Midbrain (tissue), 1 donor: ENCODE results near the gene HCN4.

Source experiments
- DNase-seq: peaks from one replicate; lab custom pipeline; 2025; lab: John Stamatoyannopoulos, UW

HCN4 gene

DNA sequence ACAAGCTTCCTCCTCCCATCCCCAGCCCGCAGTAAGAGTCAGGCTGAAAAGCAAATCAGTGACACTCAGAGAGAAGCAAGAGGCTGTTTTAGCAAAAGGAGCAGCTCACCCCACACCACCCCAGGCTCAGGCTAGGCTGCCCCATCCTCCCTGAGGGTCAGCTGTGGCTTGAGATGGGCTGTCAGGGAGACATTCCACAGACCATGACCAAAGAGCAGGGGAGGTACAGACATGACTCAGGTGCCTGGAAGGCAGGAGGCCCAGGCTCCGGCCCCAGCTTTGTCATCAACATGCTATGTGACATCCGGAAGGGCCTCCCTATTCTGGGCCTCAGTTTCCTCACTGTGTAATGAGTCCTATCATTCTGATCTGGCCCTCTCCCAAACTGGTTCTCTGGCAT, 24.7 kb downstream of the HCN4 start:
- DNase-seq = no peak

DNA sequence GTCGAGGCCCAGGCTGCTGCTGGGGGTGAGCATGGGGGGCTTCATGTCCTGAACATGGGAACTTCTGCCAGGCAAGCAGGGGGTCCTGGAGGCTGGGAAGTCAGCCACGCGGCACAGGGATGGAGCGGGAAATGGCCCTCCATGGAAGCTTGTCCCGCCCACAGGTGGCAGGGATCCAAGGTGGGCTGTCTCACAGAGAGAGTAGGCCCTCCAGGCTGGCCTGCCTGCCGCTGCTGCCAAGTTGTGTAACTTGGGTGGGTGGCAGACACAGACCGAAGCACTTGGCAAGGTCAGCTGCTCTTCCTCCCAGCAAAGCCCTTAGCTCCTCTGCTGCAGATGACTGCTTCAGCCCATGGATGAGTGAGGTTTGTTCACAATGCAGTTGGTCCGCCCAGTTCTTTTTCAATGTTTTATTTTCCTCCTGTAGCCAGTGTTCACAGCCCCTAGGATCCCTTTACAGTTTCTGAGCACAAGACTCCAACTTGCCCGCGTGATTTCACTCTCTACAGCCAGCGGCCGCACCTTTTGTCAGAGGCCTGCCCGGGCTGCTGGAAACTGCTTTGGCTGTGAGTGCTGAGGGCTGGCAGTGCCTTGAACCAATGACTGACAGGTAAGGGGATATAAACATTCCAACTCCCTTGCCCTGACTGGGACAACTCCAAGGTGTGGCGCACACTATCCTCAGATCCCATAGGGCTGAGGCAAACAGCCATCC, 26.7 kb downstream of the HCN4 start:
- DNase-seq = no peak

DNA sequence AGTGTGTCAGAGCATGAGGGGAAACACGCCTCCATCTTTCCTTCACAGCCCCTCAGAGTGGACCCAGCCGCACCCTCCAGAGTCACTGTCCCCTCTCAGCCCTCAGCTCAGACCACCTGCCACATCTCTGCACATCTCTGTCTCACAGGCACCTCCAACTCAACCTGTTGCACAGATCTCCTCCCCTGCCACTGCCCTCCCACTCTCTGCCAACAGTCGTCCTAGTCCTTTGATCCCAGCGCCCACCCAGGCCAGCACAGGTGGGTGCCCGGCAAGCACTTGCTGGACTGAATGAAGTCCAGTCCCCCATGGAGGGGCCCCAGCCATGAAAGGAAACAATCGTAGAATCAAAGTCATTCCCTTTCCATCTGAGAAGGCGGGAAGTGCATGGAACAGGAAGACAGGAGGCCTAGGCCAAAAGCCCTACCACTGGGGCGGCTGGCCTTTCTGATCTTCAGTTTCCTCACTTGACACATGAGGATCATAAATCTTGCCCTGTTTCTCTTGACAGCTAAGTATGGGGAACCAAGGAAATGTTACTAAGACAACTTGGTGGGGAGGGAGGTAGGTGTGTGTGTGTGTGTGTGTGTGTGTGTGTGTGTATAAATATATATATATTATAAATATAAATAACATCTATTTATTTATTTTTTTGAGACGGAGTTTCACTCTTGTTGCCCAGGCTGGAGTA, 28.1 kb downstream of the HCN4 start:
- DNase-seq = no peak

GRCh38 chr15:73338606-73339374, 30.0 kb downstream of the HCN4 start:
- no peak for DNase-seq

DNA sequence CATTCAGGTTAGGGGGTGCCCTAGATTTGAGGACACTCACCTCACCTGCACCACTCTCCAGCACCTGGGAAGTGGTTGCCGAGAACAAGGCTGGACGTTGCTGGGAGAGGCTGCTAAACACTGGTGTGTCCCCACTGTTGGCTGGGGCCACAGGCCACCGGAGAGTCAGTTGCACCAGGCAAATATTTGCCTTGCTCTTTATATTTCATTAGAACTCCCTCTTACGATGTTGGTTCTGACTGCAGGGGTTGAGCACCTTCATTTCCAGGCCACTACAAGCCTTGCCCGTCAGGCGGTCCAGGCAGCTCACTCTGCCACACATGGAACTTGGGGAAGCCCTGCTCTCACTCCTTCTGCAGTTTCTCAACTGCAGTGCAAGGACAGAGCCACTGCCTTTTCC, 30.7 kb downstream of the HCN4 start:
- no peak for DNase-seq

DNA sequence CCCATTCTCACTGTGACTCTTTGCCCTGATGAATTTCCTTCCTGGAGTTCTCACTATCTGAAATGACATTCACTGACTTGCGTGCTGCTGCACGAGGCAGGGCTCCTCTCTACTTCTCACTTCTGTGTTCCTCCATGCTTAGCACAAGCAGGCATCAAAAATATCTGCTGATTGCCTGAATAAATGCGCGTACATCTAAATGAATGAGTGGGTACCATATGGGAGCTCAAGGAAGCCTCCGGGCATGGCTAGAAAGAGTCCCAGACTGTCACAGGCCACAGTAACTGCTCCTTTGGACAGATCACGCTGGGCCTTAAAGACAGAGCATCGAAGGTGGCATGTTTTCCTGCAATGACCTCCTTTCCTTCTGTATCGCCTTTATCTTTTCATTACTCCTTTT, 31.6 kb downstream of the HCN4 start:
- DNase-seq = no peak

DNA sequence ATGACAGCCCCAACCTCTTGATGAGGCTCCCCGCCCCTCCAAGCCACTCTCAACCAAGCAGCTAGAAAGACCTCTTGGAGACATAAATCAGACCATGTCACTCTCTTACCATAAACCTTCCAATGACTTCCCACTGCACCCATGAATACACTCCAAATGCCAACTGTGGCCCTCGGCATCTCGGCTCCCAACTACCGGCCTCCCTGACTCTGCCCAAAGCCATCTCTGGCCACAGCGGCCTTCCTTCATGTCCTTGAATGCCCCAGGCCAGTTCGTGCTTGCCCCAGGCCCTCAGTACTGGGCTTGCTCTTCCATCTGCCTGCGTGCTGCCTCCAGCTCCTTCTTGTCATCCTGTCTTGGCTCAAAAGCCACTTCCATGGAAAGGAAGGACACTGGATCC, 32.0 kb downstream of the HCN4 start:
- DNase-seq = no peak

DNA sequence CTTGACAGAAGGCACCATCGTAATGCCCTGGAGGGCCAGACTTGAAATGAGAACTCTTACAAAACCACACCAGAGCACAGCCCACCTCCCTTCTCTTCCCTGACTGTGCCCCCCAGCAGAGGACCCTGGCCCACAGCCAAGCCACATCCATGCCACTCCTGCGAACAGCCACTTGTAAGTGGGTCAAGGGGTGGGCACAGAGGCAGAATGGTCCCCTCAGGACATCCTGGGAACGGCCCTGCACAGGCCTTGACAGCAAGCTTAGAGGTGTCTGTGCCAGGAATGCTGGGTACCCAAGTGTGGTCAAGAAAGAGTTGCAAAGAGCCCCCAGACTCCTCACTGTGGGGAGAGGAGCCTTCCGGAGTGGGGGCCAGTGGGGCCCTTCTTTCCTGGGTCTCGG, 33.3 kb downstream of the HCN4 start:
- DNase-seq = no peak

GRCh38 chr15:73335026-73335425, 33.7 kb downstream of the HCN4 start:
- no peak for DNase-seq

GRCh38 chr15:73334086-73334485, 34.7 kb downstream of the HCN4 start:
- DNase-seq = no peak

- DNase-seq = no peak
These were observed 35.8 kb downstream of the HCN4 start for GRCh38 chr15:73333001-73333400.

DNA sequence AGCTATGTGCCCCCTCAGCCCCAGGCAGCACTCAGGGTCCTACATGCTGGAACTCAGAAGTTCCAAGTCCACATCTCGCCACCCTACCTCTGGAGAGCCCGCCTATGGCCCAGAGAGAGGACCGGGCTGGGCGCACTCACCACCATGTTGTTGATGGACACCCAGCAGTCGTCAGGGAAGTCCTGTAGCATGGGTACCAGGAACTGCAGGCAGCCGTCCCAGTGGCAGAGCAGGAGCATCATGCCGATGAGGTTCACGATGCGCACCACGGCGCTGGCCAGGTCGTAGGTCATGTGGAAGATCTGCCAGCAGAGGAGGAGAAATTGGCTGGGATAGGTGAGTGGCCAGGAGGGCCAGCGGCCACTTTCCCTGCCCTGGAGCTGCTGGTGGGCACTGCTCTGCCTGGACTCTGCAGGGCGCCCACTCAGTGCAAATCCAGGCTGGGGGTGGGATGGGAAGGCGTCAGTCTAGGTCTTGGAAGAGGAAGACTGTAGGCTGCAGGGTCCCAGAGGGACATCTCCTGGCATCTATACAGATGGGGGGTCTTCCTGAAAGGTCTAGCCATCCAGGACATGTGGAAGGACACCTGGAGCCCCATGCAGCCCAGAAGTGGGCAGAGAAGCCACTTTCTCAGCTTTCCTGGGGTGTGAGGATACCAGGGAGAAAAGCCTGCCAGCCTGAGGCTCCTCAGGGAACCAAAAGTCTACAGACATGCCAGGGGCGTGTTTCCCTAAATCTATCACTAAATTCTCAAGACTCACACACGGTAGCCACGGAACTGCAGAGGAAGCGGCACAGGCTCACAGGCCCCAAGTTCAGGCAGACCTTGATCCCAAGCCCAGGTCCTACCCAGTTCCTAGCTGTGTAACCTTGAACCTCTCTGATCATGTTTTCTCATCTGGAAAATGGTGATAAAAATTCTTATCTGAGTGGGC, 36.5 kb downstream of the HCN4 start:
- no peak for DNase-seq

DNA sequence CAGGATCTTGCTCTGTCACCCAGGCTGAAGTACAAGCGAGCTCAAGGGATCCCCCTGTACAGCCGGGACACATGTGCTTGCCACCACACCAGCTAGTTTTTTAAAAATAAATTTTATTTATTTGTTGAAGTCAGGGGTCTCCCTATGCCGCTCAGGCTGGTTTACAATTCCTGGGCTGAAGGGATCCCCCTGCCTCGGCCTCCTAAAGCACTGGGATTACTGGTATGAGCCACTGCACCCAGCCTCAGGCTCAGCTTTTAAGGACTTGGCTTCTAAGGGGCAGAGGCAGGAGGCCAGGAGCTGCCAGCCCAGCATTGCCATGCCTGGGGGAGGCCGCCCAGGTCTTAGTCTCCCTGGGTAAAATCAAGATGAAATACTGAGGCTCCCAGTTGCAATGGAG, 37.3 kb downstream of the HCN4 start:
- DNase-seq = no peak

DNA sequence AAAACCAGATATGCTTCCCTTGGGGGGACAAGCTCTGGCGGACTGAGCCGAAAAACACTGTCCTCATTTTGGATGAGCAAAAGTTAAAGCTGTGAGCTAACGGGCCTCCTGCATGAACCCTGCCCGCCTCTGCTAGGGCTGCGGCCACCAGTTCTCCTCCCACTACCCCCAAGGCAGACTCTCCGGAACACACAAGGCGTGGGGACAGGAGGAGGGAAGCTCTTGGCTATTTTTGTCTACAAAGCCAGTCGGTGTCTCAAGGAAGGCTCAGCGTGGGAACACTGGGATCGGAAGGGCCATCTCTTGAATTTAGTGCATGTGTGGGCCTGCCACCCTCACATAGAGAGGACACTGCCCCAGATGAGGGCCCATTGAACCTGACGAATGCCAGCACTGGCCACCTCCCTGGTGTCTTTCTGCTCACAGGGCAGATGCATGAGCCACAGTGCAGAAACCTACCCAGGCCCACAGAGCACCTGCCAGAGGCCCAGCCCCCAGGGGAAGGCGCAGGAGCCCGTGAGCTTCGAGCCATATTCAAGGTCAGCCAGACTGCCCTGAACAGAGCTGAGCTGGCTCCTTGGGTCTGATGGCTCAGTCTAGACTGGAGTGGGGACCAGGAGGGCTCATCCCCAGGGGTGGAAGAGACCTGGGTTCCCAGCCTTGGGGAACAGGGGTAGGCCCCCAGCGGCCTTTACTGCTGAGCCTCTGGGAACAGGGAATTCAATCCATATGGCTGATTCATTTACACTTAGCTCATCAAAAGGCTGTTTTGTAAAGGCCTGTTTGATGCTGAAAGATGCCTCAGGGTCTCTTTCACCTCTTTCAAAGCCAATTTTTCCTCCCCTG, 38.3 kb downstream of the HCN4 start:
- no peak for DNase-seq

- DNase-seq = no peak
These were observed 39.1 kb downstream of the HCN4 start for GRCh38 chr15:73329501-73330200.

GRCh38 chr15:73328981-73329380, 39.8 kb downstream of the HCN4 start:
- no peak for DNase-seq

DNA sequence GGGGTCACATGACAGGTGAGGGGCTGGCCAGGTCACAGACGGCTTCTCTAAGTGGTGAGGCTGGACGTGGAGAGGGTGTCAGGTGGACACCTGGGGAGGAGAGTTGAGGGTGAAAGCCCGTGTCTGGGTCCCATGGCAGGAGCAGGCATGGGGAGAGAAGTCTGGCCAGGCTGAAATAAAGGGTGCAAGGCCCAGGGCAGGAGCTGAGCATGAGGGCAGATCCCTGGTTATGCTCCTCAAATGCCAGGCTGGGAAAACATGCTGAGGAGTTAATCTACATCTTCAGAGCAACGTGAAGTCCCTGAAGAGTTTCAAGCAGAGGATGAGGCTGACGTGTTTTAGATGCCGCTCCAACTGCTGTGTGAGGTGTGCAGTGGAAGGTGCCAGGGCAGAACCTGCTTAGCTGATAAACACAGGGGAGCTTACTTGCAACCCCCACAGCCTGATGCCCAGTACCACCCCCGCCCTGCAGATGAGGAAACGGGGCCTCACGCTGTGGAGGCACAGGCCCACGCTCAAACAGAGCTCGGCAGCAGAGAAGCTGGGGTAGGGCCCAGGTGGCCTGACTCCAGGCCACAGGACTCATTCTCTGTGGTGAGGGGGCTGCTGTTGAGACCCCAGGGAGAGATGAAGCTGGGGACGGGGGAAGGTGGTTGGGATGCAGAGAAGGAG, 40.5 kb downstream of the HCN4 start:
- DNase-seq = no peak

DNA sequence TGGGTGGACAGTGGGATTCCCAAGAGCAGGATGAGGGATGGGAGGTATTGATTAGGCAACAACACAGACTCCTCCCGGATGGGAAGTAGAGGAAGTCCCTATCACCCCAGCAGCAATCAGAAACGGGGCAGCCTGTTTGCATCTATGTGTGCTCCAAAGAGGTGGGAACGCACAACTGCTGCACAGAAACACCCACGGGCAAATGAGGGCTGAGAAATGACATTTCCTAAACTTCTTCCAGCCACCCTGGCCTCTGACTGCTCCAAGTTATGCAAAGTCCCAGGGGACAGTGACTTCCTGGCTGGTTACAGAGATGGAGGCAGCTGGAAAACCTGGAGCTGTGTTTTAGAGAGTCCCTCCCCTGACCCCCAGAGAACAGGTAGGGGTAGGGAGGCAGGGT, 42.6 kb downstream of the HCN4 start:
- no peak for DNase-seq

GRCh38 chr15:73325191-73325861, 43.4 kb downstream of the HCN4 start:
- no peak for DNase-seq
